ENCODE results near the gene ZNF770.
A peak's percentile ranks its signal among the peaks of the same experiment; 100 is the strongest.

The ZNF770 gene, protein sequence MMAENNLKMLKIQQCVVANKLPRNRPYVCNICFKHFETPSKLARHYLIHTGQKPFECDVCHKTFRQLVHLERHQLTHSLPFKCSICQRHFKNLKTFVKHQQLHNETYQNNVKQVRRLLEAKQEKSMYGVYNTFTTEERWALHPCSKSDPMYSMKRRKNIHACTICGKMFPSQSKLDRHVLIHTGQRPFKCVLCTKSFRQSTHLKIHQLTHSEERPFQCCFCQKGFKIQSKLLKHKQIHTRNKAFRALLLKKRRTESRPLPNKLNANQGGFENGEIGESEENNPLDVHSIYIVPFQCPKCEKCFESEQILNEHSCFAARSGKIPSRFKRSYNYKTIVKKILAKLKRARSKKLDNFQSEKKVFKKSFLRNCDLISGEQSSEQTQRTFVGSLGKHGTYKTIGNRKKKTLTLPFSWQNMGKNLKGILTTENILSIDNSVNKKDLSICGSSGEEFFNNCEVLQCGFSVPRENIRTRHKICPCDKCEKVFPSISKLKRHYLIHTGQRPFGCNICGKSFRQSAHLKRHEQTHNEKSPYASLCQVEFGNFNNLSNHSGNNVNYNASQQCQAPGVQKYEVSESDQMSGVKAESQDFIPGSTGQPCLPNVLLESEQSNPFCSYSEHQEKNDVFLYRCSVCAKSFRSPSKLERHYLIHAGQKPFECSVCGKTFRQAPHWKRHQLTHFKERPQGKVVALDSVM

DNA sequence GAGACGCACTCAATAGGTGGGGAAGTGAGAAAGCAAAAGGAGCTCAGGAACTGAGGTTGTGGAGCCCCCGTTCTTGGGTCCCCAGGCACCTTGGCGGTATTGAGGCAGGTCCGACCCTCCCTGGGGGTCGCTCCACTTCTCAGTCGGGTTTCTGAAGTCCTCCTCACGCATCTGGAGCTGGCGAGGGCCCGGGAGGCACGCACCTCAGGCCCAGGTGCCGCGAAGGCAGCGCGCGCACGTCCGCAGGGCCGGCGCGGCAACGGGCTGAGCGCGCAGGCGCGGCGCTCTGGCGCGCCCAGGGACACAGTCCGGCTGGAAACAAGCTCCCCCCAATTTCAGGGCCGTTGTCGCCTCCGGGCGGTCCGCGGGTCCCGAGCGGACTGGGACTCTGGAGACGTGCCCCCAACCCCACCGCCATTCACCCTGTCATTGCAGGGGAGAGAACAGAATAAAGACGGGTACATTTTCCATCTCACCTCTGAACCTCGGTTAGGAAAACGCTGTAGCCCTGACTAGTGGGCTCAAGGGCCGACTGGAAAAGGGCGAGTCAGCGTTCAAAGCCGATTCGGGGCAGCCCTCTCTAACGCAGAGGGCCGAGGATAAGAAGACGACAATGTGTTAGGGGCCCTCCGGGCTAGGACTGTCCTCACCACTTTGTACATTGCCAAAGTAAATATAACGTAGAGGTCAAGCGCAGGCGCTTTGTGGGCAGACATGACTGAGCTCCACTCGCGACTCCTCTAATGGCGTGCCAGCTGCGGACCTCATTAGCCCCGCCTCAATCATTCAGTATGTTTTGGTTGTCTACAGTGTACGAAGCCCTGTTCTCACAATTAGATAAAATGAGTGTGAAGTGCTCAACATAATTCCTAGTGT, at the start of gene ZNF770:
Gene ZNF770 (minus strand): TSS at position 261 of the 876 bp plus-strand sequence. CDS start 4,853 bp downstream, outside the sequence.
- DNase-seq (ENCODE audit: low read depth in 1 of 2, low spot score in 1 of 2), result peak; percentile 72 to 78

DNA sequence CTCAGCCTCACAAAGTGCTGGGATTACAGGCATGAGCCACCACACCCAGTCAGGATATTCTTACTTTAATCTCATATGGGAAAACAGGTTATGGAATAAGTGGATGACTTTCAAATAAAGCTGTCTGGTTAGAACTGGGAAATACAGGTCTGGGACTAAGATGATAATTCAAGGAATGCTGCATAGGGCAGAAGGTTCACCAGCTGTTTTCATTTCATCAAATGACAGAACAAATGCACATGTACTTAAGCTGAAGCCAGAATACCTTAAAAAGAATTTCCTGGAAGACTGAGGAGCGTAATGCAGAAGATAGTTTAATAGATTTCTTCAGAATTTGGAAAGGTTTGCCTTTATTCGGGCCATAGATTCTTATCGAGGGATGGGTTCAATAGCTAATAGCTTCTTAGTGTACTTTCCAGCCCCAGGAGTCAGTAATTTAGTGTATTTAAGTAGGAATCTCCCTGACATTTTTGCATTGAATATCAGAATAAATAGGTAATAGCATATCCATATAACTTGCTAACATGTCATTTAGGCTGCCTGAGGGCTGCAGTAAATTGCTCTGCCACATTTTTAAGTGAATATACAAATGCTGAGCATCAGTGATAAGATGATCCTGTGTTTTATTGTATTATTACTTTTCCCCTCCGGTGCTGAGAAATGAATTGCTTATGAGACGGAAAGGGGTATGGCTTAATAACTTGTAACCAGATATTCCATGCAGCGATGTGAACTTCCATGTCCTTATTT, 40.3 kb upstream of the ZNF770 start:
- no peak for DNase-seq (ENCODE audit: low read depth in 1 of 2, low spot score in 1 of 2)

DNA sequence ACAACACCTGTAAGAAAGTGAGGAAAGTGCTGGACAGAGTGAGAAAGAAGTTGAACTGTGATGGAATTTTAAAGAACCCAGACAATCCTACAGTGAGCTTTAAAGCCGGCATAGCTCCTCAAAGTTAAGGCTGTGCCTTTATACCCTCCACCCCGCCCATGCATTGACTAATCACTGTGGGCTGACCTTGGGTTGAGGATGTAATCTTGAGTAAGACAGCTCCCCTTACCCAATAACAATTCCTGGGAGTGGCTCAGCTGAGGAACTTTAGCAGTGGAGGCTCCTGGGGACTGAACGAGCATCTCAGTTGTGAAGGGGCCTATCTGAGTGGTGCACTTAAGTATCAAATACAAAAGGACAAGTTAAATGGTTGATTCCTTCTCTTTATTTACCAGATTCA, 35.7 kb upstream of the ZNF770 start:
- no peak for DNase-seq (ENCODE audit: low read depth in 1 of 2, low spot score in 1 of 2)

DNA sequence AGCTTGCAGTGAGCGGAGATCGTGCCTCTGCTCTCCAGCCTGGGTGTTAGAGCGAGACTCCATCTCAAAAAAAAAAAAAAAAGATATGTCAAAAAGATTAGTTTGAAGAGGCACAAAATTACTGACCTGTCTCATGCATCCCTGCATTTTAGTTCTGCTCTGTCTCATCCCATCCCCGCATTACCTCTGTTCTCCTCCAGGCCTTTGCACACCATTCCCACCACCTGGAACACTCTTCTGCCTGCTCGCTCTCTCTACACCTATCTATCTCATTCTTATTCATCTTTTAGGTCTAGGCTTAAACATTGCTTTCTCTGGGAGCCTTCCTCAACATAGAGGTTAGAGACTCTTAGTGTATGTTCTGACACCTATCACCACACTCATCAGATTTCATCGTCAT, 32.9 kb upstream of the ZNF770 start:
- DNase-seq (ENCODE audit: low read depth in 1 of 2, low spot score in 1 of 2), result no peak

DNA sequence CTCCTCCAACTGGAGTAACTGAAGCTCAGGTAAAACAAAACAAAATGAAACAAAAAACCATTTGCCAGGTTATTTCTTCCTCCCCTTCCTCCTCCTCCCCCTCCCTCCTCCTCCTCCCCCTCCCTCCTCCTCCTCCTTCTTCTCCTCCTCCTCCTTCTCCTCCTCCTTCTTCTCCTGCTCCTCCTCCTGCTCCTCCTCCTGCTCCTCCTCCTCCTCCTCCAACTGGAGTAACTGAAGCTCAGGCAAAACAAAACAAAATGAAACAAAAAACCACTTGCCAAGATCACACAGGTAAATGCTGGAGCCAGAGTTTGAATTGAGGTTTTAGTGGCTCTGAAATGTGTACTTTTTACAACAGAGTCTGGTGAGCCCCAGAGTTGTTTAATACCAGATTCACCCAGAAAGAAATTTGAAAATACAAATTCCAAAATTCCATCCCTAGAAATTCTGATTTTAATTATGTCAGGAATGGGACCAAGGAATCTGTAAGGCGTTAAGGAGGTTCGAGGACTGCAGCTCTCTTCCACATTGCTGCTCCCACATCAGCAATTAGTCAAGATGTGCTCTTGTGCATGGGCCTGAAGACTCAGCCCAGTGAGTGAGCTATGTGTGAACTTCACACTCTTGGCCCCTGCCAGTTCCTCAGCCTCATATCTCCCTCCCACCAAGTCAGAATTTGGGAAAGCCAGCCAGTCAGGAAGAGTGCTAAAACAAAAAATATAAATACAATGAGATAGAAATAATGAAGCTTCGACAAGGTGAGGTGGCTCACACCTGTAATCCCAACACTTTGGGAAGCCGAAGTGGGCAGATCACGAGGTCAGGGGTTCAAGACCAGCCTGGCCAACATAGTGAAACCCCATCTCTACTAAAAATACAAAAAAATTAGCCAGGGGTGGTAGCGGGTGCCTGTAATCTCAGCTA, 31.6 kb upstream of the ZNF770 start:
- no peak for DNase-seq (ENCODE audit: low read depth in 1 of 2, low spot score in 1 of 2)

DNA sequence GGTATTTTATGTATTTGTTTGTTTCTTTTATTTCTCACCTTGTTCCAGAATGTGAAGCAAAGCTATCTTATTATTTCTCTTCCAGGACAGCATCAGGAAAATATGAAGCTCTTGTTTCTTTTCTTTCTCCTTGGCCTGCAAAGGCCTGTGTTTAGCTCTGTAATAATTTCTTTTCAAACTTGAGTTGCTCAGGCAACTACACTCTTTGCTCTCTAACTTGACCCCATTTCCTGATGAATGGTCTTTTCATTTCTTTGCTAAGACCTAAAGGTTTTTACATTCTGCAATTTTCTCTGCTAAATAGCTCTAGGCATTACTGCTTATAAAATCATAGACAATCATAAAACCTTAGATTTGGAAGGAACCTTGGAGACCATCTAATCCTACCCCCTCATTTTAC, 26.2 kb upstream of the ZNF770 start:
- DNase-seq (ENCODE audit: low read depth in 1 of 2, low spot score in 1 of 2), result no peak

DNA sequence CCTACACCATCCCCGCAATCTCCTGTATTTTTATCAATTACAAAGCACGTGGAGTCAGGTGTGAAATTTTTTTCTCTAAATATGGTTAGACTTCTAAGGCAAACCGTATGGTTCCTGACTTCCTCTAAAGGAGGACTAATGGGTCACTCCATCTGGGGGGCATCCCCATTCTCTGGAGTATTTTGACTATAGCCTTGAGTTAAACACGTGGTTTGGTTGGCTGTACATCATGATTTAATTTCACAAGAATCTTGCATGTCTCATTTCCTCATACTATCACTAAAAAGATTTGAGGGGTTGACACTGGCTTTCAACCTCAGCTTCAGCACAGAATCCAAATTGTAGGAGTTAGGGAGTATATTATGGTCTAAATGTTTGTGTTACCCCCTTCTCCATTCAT, 25.3 kb upstream of the ZNF770 start:
- DNase-seq (ENCODE audit: low read depth in 1 of 2, low spot score in 1 of 2), result no peak

DNA sequence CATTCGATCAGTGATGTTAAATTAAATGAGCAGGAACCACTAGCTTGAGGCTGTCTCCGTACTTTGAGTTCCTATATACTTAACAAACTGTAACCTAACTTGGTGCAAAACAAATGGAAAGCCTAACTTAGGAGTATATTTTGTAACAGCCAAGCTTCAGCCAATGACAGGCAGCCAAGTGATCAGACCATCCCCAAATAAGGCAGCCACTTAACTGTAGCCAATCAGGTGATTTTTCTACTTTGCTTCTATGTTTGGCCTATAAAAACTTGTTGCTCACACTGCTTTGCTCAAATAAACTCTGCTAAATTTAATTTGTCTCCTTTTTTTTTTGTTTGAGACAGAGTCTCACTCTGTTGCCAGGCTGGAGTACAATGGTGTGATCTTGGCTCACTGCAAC, 19.3 kb upstream of the ZNF770 start:
- no peak for DNase-seq (ENCODE audit: low read depth in 1 of 2, low spot score in 1 of 2)

DNA sequence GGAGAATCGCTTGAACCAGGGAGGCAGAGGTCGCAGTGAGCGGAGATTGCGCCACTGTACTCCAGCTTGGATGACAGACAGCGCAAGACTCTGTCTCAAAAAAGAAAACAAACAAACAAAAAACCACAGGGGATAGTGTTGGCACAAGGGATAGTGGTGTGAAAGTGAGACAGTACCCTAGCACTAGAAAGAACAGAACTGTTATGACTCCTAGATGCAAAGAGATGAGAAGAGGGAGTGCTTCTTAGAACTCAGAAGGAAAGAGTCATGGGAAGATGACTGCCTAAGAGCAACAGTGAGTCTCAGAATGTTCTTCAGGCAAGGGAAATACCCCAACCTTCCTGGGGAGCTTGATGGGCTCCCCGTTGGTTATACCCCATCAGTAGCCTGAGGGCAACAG, 17.8 kb upstream of the ZNF770 start:
- DNase-seq (ENCODE audit: low read depth in 1 of 2, low spot score in 1 of 2), result no peak

DNA sequence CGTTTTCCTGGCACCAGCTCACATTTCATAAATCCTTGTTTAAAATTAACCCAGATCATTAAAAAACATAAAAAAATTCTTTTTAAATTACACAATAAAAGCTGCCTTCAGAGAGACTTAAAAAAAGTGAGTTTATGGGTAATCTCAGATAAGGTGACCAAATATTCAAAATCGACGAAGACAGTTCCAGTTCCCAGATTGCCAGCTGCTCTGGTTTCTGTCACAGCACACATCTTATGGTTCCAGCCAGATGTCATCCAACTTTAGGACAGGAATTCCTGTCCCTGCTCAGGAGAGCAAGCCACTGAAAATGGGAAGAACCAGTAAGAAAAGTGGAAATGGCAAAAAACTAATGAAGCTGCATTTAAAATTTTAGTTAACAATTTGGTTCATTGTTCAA, 15.8 kb upstream of the ZNF770 start:
- DNase-seq (ENCODE audit: low read depth in 1 of 2, low spot score in 1 of 2), result no peak

DNA sequence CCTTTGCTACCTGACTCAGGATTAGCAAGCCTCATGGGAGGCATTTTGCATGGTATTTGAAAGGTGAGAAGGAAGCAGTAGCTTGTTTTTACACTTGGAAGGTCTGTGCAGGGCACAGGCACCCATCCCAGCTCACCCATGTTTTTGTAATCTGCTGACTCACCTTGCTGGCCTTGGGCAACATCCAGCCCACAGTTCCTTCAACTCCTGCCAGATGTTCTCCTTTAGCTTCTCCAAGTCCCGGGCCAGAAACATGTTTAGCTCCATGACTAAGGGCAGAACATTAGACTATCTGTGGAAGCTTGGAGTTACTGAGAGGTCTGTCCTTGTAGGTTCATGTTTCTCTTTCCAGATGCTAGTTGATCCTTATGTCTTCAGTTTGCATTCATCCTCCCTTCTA, 12.4 kb upstream of the ZNF770 start:
- no peak for DNase-seq (ENCODE audit: low read depth in 1 of 2, low spot score in 1 of 2)

DNA sequence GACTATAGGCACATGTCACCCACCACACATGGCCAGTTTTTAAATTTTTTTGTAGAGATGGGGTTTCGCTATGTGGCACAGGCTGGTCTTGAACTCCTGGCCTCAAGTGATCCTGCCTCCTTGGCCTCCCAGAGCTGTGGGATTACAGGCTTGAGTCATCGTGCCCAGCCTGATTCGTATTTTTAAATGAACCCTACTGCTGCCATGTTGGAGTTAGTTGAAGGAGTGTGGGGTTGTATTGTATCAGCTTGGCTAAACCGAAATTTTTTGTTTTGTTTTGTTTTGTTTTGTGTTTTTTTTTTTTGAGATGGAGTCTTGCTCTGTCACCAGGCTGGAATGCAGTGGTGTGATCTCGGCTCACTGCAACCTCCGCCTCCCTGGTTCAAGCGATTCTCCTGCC, 11.8 kb upstream of the ZNF770 start:
- no peak for DNase-seq (ENCODE audit: low read depth in 1 of 2, low spot score in 1 of 2)

DNA sequence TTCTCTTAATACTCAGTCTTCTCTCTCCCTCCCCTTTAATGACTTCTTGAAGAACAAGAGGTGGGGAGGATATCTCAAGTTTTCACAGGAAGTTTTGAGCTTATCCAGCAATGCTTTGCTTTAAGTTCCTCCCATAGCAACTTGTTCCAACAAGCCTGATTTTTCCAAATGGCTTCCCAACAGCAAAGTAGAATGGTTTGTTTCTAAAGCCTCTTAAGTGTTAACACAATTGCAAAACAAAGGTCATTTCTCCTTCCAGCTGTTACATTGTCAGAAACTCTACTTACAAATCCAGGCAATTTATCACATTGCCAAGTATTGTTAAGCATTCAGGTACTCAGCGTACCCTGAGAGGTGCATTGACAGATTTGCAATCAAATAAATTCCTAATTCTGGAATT, 6.8 kb upstream of the ZNF770 start:
- no peak for DNase-seq (ENCODE audit: low read depth in 1 of 2, low spot score in 1 of 2)

DNA sequence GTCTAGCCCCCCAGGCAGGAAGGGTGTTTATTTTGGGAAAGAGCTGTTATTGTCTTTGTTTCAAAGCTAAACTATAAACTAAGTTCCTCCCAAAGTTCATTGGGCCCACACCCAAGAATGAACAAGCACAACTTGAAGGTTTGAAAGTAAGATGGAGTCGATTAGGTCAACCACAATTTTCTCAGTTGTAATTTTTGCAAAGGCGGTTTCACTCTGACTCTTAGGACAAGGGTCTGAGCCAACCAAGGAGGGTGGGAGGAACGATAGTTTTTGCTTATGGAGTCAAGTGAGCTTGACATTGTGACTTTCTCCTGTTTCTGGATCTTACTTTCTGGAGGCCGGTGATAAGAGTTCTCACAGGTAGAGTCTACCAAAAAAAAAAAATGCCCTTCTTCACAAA, 5.8 kb upstream of the ZNF770 start:
- DNase-seq (ENCODE audit: low read depth in 1 of 2, low spot score in 1 of 2), result no peak

DNA sequence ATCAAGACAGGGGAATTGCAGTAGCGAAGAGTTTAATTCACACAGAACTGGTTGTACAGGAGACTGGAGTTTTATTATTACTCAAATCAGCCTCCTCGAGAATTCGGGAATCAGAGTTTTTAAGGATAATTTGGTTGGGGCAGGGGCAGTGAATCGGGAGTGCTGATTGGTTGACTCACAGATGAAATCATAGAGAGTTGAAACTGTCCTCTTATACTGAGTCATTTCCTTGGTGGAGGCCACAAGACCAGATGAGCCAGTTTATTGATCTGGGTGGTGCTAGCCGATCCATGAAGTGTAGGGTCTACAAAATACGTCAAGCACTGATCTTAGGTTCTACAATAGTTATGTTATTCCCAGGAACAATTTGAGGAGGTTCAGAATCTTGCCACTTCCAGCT, 5.3 kb upstream of the ZNF770 start:
- DNase-seq (ENCODE audit: low read depth in 1 of 2, low spot score in 1 of 2), result no peak

DNA sequence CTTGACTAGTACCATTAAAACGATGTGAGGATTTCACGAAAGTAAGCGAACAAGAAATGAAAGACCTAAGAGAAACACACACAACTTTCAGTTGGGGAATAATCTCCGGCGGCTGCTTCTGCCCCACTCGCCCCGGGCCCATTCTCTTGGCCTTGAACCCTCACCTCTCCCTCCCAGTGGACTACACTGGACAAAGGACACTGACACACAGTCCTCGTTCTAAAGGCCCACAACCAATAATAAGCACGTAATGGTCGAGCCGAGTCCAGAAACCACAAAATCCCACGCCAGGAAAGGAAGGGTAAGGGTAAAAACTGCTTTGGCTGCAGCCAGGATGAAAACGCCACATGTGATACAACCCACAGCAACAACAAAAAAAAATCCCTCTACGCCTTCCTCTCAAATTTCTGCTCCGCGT, 469 bp downstream of the ZNF770 start:
- no peak for DNase-seq (ENCODE audit: low read depth in 1 of 2, low spot score in 1 of 2)

DNA sequence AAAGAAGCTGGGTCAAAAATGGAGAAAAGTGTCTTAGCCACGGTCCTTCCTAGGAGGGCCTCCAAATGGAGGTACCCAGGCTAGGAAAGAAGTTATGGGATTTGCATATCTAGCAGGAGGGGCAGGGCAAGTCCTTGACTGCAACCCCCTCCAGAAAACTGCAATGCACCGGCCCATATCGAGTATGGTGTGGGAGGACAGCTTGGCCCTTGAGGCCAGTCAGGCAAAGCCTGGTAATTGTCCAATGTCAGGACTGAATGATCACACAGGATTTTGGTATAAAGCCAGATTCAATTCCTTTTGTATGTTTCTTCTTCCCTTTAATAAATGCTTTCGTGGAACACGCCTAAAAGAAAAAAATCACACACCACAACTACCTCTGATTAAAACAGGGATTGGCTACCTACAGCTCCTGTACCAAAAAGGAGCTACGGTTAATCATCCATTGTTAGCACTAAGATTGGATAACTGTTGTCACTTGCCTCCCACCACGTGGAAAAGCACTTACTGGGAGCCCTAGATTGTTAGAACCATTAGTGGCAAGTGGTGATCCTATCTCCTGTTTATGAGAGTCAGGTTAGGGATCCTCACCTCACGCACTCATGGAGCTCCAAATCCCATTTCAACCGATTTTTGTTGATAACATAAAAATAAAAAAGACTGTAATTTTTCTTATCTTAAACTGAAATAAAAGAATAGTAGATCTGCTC, 1.2 kb downstream of the ZNF770 start:
- no peak for DNase-seq (ENCODE audit: low read depth in 1 of 2, low spot score in 1 of 2)

DNA sequence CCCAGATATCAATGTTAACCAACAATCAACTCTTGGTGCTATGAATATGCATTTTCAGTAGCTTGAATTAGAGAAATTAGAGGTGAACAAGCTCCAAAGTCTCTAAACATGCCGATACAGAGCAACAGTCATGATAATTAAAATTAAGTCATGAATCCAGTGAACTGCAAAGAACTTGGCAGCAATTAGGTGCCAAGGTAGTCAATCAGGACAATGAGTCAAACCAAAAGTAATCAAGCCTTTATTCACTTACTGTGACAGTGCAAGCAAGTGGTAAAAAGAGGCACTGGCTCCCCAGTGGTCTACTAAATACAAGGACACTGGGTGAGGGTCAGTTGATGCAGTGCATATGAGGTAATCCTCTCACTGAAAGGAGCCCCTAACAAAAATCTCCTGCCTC, 1.8 kb downstream of the ZNF770 start:
- DNase-seq (ENCODE audit: low read depth in 1 of 2, low spot score in 1 of 2), result no peak

DNA sequence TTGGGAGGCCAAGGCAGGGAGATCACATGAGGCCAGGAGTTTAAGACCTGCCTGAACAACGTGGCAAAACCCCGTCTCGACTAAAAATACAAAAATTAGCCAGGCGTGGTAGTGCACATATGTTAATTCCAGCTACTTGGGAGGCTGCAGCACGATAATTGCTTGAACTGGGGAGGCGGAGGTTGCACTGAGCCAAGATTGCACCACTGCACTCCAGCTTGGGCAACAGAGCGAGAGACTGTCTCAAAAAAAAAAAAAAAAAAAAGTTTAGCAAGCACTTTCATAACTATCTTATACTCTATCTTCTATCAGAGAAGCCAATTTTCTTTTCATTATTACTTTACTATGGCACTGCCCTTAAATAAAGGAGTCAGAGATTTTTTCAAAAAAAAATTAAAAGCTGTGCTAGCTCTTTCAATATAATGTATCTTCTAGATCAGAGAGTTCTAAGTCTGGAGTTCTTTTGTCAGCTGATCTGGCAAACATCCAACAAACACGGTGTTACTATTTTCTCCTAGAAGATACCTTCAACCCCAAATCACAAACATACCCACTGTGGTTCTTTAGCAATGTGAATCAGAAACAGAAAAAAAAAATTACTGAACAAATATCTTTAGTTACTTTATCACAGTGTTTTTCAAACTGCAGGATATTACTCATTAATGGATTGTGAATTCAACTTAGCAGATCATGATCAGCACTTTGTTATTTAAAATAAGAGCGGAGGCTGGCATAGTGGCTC, 3.0 kb downstream of the ZNF770 start:
- DNase-seq (ENCODE audit: low read depth in 1 of 2, low spot score in 1 of 2), result no peak
